HuH-7.5 (cell line): ENCODE measurements around the gene OR2L13.
"Not testable (repeated sequence)": the region's sequence is repeated elsewhere in the genome, so short reads cannot be mapped to it uniquely, and the experiment has no call there.

Experiments
- DNase-seq: peaks from one replicate; pipeline ENCODE4 v3.0.0; 2011; ENCODE audit warnings: low spot score

The OR2L13 gene, protein sequence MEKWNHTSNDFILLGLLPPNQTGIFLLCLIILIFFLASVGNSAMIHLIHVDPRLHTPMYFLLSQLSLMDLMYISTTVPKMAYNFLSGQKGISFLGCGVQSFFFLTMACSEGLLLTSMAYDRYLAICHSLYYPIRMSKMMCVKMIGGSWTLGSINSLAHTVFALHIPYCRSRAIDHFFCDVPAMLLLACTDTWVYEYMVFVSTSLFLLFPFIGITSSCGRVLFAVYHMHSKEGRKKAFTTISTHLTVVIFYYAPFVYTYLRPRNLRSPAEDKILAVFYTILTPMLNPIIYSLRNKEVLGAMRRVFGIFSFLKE

DNA sequence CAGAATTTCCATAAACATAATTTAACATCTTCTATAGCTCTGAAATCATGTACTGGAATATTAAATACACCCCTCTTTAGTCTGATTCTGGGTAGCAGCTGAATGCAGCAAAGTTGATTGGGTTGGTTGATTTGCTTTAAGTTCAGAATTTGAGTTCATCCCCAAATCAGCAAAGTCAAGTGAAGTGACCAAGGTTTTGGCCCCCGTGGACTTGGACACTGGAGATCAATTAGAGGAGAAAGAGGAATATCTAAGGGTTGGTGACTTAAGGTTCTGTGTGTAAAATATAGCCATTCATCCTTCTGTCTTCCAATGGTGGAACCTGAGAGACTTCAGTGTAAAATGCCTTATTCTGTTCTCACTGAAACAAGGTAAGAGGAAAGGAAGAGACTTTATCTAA, at the start of gene OR2L13:
Gene OR2L13, plus strand, starts transcription at position 301 of the 400 bp plus-strand sequence. CDS start 4,192 bp downstream, outside the sequence.
- DNase-seq: no peak

DNA sequence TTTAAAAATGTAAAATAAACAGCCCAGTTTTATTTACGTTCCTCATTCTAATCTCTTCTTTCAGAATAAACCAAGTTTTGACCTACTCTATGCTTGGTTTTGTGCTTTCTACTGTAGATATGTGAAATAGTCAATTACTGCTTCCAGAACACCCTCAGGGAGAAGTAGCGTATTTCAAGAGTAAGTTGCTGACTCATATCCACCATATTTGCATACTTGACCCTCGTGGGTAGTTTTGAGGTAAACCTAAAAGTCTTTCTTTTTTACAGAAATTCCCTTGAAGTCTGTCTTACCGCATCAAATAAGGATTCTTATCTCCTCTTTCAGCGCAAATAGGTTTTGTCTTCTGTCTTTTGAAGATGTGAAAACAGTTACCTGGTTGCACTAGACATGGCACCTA, 49.8 kb upstream of the OR2L13 start:
- DNase-seq: no peak

DNA sequence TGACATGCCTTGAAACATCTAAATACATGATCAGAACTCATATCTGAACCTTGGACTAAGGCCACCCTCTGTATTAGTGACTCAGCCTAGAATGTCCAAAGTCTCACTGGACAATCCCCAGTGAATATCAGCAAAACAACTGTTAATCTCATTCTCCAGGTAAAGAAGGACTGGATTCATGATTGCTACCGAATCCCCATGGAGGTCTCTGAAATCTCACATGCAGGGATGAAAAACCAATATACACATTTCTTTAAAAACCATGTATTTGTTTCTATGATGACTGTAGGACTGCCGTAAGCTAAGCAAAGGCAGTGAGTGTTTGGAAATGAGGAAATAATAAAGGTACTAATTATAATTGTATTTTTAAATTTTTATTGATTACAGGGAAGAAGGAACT, 48.4 kb upstream of the OR2L13 start, which contains the start of gene OR2L3:
Gene OR2L3, plus strand, starts transcription at position 301 of the 400 bp plus-strand sequence. CDS start 13,846 bp downstream, outside the sequence.
- DNase-seq: no peak

DNA sequence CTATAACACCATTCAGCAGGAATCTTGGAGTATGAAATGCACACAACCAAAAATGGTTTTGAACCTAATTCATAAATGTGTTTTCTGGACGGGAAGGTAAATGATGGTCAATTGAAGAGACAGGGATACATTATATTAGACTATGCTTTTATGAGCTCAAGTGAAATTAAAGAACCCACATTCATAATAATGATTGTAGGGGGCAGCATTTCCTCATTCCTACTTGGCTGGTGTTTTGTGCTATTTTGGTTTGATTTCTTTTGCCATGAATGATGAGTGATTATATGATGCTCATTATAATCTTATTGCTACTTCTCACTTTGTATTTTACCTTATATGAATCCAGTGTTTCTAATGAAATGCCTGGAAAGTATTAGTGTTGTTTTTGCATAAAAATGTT, 48.0 kb upstream of the OR2L13 start:
- DNase-seq: no peak

DNA sequence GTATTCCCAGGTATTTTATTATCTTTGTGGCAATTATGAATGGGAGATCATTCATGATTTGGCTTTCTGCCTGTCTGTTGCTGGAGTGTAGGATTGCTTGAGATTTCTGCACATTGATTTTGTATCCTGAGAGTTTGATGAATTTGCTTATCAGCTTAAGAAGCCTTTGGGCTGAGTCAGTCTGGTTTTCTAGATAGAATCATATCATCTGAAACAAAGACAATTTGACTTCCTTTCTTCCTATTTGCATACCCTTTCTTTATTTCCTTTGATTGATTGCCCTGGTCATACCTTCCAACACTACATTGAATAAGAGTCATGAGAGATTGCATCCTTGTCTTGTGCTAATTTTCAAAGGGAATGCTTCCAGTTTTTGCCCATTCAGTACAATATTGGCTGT, 40.3 kb upstream of the OR2L13 start:
- no peak for DNase-seq

DNA sequence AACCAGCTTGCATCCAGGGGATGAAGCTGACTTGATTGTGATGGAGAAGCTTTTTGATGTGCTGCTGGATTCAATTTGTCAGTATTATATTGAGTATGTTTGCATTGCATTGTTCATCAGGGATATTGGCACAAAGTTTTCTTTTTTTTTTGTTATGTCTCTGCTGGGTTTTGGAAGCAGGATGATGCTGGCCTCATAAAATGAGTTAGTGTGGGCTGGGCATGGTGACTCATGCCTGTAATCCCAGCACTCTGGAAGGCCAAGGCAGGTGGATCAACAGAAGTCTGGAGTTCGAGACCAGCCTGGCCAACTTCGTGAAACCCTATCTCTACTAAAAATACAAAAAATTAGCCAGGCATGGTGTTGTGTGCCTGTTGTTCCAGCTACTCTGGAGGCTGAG, 39.7 kb upstream of the OR2L13 start:
- DNase-seq: no peak

DNA sequence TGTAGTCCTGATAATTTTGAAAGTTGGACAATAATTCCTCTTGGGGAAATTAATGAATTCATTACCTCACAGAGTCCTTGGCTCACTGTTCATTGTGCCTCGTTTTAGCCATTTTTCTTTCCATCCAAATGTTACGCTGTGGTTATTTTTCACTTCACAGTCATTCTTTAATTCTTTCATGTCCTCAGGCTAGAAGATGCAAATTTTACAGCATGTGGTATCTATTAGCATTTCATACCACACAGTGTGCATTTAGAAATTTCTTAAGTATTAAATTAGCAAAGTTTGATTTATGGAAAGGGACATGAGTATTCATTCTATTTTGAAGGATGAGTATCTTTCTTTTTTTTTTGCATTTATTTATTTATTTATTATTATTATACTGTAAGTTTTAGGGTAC, 29.9 kb upstream of the OR2L13 start:
- no peak for DNase-seq

DNA sequence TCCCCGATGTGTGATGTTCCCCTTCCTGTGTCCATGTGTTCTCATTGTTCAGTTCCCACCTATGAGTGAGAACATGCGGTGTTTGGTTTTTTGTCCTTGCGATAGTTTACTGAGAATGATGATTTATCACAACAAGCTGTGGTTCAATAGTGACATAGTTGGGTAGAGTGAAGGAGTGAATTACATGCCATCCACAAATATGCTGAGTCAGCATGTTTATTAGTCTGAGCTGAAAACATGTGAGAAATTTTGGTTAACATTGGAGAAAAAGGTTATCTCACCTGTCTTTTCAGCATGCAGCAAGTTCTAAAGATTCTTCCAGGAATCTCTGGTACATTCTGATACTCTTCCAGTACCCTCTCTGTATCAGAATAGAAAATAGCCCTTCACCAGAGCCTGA, 29.4 kb upstream of the OR2L13 start:
- DNase-seq: no peak

DNA sequence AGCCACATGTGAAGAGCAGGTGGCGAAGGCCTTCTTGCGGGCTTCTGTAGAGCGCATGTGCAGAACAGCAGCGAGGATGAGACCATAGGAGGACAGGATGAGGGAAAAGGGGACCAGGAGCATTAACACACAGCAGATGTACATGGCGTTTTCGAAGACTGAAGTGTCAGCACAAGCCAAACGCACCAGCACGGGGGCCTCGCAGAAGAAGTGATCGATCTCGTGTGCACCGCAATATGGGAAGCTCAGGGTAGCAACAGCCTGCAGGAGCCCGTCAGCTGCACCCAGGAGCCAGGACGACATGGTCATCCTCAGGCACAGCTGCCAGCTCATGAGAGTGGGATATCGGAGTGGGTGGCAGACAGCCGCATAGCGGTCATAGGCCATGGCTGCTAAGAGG, 11.1 kb upstream of the OR2L13 start:
- DNase-seq: not testable (repeated sequence)

DNA sequence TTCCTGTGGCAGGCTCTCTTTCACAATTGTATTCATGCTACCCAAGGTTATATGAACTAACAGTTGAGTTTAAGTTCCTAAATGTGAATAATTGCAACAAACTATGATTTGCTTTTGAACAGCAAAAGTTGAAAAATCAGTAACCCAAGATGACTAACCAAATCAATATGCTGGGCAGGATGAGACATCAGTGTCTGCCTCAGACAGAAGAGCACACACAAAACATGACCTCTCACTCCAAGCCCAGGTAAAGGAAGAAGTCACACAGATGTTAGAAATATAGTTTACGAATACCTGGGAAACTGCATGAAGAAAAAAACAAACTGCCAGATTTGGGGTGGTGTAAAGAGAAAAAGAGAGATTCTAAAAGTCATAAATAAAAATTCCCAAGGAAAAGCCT, 3.5 kb downstream of the OR2L13 start:
- DNase-seq: no peak

DNA sequence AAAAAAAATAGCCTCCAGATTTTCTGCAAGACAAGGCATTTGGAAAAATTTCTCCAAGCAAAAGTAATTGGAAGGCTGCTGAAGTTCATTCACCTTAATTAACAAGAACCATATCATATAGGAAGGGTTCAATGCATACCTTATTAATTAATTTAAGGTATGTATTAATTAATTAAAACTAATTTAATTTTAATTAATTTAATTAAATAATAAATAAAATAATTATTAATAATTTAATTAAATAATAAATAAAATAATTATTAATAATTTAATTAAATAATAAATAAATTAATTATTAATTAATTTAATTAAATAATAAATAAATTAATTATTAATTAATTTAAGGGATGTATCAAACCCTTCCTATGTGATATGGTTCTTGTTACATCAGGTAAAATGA, 7.9 kb downstream of the OR2L13 start:
- no peak for DNase-seq

DNA sequence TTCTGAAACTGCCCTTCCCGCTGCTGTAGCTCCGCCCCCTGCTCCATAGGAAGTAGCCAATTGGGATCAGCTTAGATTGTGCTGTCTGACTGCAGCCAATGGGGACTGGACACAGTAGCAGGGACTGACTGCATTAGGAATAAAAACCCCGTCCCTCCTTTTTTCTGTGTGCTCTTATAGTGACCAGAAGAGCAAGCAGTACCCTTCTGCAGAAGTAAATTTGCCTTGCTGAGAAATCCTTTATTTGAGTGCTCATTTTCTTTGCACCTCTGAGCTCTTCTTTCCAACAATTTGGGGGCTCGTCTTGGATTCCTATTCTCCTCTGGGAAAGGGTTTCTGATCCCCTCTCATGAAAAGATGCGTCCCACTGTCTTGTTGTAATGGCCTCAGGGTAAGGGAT, 16.2 kb downstream of the OR2L13 start:
- DNase-seq: no peak

DNA sequence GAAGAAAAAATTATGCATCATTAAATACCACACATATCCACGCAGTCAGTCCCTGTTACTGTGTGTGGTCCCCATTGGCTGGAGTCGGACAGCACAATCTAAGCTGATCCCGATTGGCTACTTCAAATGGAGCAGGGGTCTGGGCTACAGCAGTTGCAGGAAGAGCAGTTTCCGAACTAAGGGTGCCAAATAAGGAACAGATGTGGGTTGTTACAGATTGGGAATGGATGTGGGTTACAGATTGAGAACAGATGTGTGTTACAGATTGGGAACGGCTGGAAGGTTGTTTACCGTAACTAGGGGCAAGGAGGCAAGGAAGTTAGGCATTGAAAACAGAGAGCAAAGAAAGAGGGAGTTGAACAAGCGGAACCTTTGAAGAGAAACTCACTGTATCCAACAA, 19.9 kb downstream of the OR2L13 start:
- no peak for DNase-seq

DNA sequence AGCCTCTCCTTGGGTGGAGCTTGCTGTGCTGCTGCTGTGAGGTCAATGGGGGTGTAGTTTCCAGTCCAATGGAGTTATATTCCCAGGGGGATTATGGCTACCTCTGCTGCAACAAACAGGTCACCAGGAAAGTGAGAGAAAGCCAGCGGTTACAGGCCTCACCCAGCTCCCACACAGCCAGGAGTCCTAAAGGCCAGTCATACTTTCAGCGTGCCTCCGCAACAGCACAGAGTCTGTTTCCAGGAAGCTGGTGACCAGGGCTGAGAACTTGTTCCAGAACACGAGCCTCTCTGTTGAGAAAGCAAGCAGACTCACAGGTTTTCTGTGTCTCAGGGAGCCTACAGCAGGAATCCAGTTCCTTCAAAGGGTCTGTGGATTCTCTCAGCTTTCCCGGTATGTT, 32.7 kb downstream of the OR2L13 start:
- DNase-seq: no peak

DNA sequence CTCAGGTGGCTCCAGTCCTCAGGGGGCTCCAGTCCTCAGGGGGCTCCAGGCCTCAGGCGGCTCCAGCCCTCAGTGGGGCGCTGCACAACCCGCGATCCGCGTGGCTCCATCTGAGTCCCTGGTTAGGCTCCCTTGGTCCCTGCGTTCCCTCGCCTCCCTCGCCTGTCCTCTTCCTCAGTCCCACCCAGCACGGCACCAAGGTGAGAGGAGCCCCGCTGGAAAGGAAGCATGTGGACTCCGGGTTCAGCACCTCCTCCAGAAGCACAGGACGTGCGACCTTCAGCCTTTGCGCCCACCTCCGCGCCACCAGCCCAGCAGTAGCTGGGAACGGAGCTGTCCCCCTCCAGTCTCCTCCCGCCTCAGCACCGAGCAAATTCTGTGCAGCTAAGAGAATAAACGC, 41.8 kb downstream of the OR2L13 start:
- no peak for DNase-seq

DNA sequence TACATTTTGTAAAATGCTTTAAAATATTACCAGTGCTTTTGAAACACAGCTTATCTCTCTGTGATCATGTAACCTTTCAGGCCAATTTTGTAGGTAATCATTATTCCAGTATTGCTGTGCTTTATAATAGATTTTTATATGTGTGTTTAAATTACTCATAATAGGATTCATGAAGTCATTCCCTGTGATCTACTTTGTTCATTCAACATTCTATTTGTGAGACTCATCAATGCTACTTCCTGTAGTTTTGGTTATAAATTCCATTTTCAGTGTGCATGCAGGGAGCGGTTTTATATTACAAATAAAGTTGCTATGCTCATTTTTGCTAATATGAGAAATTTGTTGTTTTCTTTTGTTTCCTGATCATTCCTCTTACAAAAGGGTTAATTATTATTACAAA, 45.9 kb downstream of the OR2L13 start:
- no peak for DNase-seq

DNA sequence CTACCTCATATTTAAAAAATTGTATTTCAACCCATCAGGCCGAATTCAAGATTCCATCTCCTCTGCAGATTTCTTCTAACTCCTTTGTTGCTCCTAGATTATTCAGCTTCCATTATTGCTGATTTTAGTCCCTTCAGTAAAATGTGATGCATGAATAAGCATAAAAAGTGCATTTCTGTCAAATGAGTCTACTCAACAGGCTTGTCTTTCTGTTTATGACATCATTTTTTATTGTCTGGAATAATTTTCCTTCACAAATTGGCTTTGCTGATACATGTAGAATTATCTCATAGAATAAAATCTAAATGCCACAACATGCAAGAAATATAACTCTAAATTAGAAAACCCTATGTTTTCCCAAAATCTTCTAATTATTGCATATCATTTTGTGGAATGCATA, 48.3 kb downstream of the OR2L13 start:
- no peak for DNase-seq

DNA sequence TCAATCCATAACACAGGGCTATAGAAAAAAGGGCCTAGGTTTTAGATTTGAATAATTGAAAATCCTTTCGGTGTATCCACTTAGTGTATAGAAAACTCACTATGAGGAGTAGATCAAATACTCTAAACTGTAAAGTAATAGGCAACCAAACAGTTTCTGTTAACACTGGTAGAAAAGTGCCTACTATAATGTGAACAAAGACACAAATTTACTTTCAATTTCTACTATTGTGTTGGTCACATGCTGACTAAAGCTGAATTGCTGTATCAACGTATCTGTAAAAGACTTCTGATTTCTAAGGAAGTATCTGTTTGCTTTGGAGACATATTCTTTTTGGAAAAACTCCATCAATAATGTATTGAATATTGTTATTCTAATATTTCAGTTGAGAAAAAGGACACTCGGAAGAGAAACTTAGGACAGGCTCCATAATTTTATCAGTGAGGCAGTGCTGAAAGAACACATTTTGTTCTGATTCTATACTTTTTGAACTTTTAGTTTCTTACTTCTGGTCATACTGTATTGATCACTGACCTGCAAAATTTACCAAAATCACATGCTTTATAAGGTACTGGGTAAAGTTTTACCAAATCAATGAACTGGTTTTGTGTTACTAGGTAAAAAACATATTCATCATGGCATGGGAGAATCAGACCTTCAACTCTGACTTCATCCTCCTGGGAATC, 49.7 kb downstream of the OR2L13 start, which contains the start of gene OR2M5:
Gene OR2M5, plus strand, starts transcription at position 636 of the 686 bp plus-strand sequence. Its CDS starts 0 bp downstream, at position 636.
- no peak for DNase-seq
